Fibroblast of villous mesenchyme (primary cell): ENCODE measurements around the gene CAMK2N1. TPM values are rescaled to one million over a fixed set of nuclear protein-coding genes. Genes with fewer than 3 reads are reported as not detected.
"Not testable (repeated sequence)": the region's sequence is repeated elsewhere in the genome, so short reads cannot be mapped to it uniquely, and the experiment has no call there.

Experiments
- DNase-seq: peaks from one replicate; pipeline ENCODE4 v3.0.0-alpha.2; 2010; ENCODE audit warnings: low read depth
- H3K4me3 ChIP-seq: 2 replicates; pipeline ENCODE4 v1.5.1; 2011; ENCODE audit warnings: low read depth, mild to moderate bottlenecking, low read length
- total RNA-seq: library from RNA; depleted of rRNA; stranded (reverse); fragments of >200 nt; gene quantifications from 2 replicates; pipeline ENCODE4 v1.2.3, GENCODE V29; 2012
- TF ChIP-seq, protein P1 (sequence below): IDR thresholded peaks from 2 replicates; pipeline ENCODE4 v1.5.1; 2012; ENCODE audit warnings: low read depth, mild to moderate bottlenecking, low read length; ENCODE audit not compliant: insufficient read depth

The CAMK2N1 gene
- total RNA-seq, 1 donor: 9.5 TPM

GRCh38 chr1:20507248-20507563, 21.2 kb upstream of the CAMK2N1 start:
- H3K4me3 ChIP-seq: peak overlapping the region; percentile 92
- TF ChIP-seq, protein P1, sequence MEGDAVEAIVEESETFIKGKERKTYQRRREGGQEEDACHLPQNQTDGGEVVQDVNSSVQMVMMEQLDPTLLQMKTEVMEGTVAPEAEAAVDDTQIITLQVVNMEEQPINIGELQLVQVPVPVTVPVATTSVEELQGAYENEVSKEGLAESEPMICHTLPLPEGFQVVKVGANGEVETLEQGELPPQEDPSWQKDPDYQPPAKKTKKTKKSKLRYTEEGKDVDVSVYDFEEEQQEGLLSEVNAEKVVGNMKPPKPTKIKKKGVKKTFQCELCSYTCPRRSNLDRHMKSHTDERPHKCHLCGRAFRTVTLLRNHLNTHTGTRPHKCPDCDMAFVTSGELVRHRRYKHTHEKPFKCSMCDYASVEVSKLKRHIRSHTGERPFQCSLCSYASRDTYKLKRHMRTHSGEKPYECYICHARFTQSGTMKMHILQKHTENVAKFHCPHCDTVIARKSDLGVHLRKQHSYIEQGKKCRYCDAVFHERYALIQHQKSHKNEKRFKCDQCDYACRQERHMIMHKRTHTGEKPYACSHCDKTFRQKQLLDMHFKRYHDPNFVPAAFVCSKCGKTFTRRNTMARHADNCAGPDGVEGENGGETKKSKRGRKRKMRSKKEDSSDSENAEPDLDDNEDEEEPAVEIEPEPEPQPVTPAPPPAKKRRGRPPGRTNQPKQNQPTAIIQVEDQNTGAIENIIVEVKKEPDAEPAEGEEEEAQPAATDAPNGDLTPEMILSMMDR: no peak
- DNase-seq: no peak

DNA sequence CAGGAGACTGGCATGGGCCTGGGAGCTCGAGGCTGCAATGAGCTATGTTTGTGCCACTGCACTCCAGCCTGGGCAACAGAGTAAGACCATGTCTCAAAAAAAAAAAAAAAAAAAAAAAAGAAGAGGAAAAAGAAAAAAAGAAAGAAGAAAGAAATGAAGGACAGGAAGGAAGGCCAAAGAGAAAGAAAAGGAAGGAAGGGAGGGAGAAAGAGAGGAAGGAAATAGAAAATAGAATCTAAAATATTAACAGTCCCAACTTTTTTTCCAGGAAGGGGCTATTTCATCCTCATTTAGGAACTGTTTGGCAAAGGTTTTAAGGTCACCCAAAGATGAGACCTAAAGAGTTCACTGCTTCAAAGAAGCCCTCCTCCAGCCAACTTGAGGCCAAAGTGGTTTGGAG, 19.5 kb upstream of the CAMK2N1 start:
- TF ChIP-seq, protein P1: no peak
- no peak overlapping the region for H3K4me3 ChIP-seq
- DNase-seq: no peak

- TF ChIP-seq, protein P1: no peak
- no peak for DNase-seq
- H3K4me3 ChIP-seq: no peak overlapping the region
Observed at GRCh38 chr1:20500716-20501115, 14.7 kb upstream of the CAMK2N1 start.

DNA sequence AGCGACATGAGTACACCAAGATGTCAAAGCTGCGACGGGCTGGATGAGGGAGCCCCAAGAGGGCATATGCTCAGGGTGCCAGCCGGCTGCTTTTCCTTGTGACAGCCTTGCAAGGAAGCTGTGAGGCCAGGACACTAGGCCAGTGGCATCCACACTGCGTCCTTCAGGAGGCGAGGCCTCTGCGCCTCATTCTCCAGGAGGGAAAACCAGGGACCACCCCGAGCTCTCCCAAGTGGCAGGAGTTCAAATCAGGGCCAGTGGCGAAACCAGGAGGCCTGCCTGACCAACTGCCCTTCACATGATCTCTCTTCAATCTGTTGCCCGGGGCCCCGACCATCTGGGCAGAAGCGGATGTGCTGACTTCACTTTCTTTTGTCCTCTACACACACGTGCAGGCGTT, 13.7 kb upstream of the CAMK2N1 start:
- no peak overlapping the region for H3K4me3 ChIP-seq
- no peak for DNase-seq
- TF ChIP-seq, protein P1: no peak

GRCh38 chr1:20499105-20499504, 13.1 kb upstream of the CAMK2N1 start:
- no peak for DNase-seq
- TF ChIP-seq, protein P1: no peak
- no peak overlapping the region for H3K4me3 ChIP-seq

- no peak for DNase-seq
- TF ChIP-seq, protein P1: no peak
- H3K4me3 ChIP-seq: no peak overlapping the region
Observed at GRCh38 chr1:20498116-20498515, 12.1 kb upstream of the CAMK2N1 start.

GRCh38 chr1:20497506-20497905, 11.5 kb upstream of the CAMK2N1 start:
- TF ChIP-seq, protein P1: no peak
- no peak for DNase-seq
- H3K4me3 ChIP-seq: no peak overlapping the region

GRCh38 chr1:20496725-20497383, 10.8 kb upstream of the CAMK2N1 start:
- H3K4me3 ChIP-seq, DNase-seq: not testable (repeated sequence)
